Activated naive CD8-positive, alpha-beta T cell treated with anti-CD3 and anti-CD28 coated beads for 36 hours (primary cell): Measurements from ENCODE around the gene TRAF3. TPM values are rescaled to one million over a fixed set of nuclear protein-coding genes. Genes with fewer than 3 reads are reported as not detected.
A peak's percentile ranks its signal among the peaks of the same experiment; 100 is the strongest.

Experiments
- DNase-seq: peaks from one replicate; pipeline ENCODE4 v3.0.0; 2021
- H3K27ac Mint-ChIP-seq: one replicate; pipeline ENCODE4 v1.8.0; 2022; ENCODE audit warnings: mild to moderate bottlenecking, moderate library complexity, mixed read lengths
- H3K27me3 Mint-ChIP-seq: one replicate; pipeline ENCODE4 v1.8.0; 2022; ENCODE audit warnings: mild to moderate bottlenecking, mixed read lengths
- H3K36me3 Mint-ChIP-seq: one replicate; pipeline ENCODE4 v1.8.0; 2021; ENCODE audit warnings: mild to moderate bottlenecking, mixed read lengths
- H3K4me1 Mint-ChIP-seq: one replicate; pipeline ENCODE4 v1.8.0; 2021; ENCODE audit warnings: mixed read lengths
- H3K4me3 Mint-ChIP-seq: one replicate; pipeline ENCODE4 v1.8.0; 2022; ENCODE audit warnings: mild to moderate bottlenecking, moderate library complexity, mixed read lengths
- H3K9me3 Mint-ChIP-seq: one replicate; pipeline ENCODE4 v1.8.0; 2022; ENCODE audit warnings: mixed read lengths
- total RNA-seq, 2 experiments: library from RNA; stranded (reverse); gene quantifications; one replicate each; pipeline ENCODE4 v1.2.3, GENCODE V29; 2021

TRAF3 gene
- total RNA-seq, 2 experiments from 2014 or later, result 39.2 to 39.6 TPM

GRCh38 chr14:102900631-102901571 lies 123.7 kb downstream of the TRAF3 start:
- H3K36me3 Mint-ChIP-seq, result peaks cover 10% of the 10 kb centered on the region
- H3K4me3 Mint-ChIP-seq, result no peak overlapping the region
- peaks cover 19% of the 10 kb centered on the region for H3K4me1 Mint-ChIP-seq
- no peak for DNase-seq
- H3K27ac Mint-ChIP-seq, result peak overlapping the region; percentile 57
- H3K27me3 Mint-ChIP-seq, result no peaks in the 10 kb centered on the region
- no peaks in the 10 kb centered on the region for H3K9me3 Mint-ChIP-seq

- Mint-ChIP-seq H3K36me3 (peaks cover 7% of the 10 kb centered on the region), H3K9me3 (no peaks in the 10 kb centered on the region), H3K4me1 (peaks cover 19% of the 10 kb centered on the region), H3K4me3 (no peak overlapping the region), H3K27ac (peak overlapping the region; percentile 57), H3K27me3 (no peaks in the 10 kb centered on the region)
- DNase-seq, result no peak
Measured at GRCh38 chr14:102901633-102902032, 124.4 kb downstream of the TRAF3 start.

DNA sequence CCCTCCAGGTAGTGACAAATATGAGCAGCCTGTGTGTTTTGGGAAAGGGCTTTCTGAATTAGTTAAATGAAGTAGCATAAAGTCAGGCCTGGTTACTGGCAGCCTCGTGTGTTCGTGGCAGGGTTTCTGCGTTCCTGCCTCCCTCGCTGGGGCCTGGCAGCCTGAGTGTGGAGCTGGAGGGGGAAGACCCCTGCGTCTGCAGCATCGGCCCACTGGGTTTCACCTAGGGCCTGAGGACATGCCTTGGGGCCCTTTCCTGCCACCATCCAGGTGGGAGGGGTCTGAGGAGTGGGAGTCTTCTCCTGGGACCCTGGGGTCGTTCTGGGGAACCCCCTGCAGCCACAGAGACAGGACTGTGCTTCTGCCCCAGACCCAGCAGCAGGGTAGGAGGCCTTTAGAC lies 124.8 kb downstream of the TRAF3 start:
- no peak for DNase-seq
- H3K4me1 Mint-ChIP-seq, result peaks cover 19% of the 10 kb centered on the region
- H3K27ac Mint-ChIP-seq, result peak overlapping the region; percentile 3
- H3K36me3 Mint-ChIP-seq, result peaks cover 7% of the 10 kb centered on the region
- no peaks in the 10 kb centered on the region for H3K9me3 Mint-ChIP-seq
- no peak overlapping the region for H3K4me3 Mint-ChIP-seq
- no peaks in the 10 kb centered on the region for H3K27me3 Mint-ChIP-seq

DNA sequence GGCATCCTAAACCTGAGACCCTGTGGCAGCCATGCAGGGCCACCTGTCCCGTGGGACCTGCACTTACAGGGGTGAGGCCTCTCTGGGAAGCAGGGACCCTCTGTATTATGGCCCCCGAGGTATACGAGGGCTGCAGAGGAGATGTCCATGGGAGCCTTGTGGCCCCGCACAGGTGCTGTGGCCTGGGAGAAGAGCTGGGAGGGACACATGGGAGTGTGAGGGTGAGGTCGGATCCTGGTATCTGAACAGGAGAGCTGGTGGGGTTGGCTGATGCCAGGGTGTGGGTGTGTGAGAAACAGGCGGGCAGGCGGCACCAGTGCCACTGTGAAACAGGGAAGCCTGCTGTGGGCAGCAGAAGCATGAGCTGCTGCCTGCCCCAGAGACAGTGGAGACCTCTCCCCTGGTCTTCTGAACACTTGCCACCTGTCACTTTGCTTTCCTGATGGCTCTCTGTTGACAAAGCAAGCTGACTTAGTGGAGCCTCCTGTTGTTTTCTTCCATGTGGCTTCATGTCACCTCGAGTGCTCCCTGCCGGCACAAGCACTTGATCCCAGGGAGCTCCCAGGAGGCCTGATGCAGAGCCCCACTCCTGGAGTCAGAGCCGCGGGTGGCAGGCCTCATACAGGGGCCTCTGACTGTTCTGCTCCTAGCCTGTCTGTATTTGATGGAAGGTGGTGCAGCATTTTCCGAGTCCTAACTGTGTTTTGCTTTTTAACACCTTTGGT lies 125.4 kb downstream of the TRAF3 start:
- H3K27me3 Mint-ChIP-seq, result no peaks in the 10 kb centered on the region
- H3K9me3 Mint-ChIP-seq, result no peaks in the 10 kb centered on the region
- H3K27ac Mint-ChIP-seq, result peak overlapping the region; percentile 3
- peaks cover 19% of the 10 kb centered on the region for H3K4me1 Mint-ChIP-seq
- no peak for DNase-seq
- H3K4me3 Mint-ChIP-seq, result no peak overlapping the region
- peaks cover 8% of the 10 kb centered on the region for H3K36me3 Mint-ChIP-seq

- peaks cover 7% of the 10 kb centered on the region for H3K36me3 Mint-ChIP-seq
Measured at GRCh38 chr14:102903248-102903888, 126.1 kb downstream of the TRAF3 start.

GRCh38 chr14:102903889-102904512 lies 126.8 kb downstream of the TRAF3 start:
- H3K4me1 Mint-ChIP-seq, result peaks cover 17% of the 10 kb centered on the region
- no peak overlapping the region for H3K27ac Mint-ChIP-seq
- H3K36me3 Mint-ChIP-seq, result peaks cover 7% of the 10 kb centered on the region
- no peaks in the 10 kb centered on the region for H3K27me3 Mint-ChIP-seq
- no peaks in the 10 kb centered on the region for H3K9me3 Mint-ChIP-seq
- DNase-seq, result no peak
- no peak overlapping the region for H3K4me3 Mint-ChIP-seq

More at GRCh38 chr14:102903248-102903888, 126.1 kb downstream of the TRAF3 start:
- no peak for DNase-seq
- peaks cover 19% of the 10 kb centered on the region for H3K4me1 Mint-ChIP-seq
- H3K27ac Mint-ChIP-seq, result peak overlapping the region; percentile 25
- no peak overlapping the region for H3K4me3 Mint-ChIP-seq
- H3K27me3 Mint-ChIP-seq, result no peaks in the 10 kb centered on the region
- no peaks in the 10 kb centered on the region for H3K9me3 Mint-ChIP-seq

- Mint-ChIP-seq H3K4me1 (peaks cover 12% of the 10 kb centered on the region), H3K36me3 (peaks cover 7% of the 10 kb centered on the region), H3K9me3 (no peaks in the 10 kb centered on the region), H3K4me3 (no peak overlapping the region), H3K27me3 (no peaks in the 10 kb centered on the region), H3K27ac (no peak overlapping the region)
- DNase-seq, result no peak
Measured at GRCh38 chr14:102905116-102906108, 128.2 kb downstream of the TRAF3 start.

DNA sequence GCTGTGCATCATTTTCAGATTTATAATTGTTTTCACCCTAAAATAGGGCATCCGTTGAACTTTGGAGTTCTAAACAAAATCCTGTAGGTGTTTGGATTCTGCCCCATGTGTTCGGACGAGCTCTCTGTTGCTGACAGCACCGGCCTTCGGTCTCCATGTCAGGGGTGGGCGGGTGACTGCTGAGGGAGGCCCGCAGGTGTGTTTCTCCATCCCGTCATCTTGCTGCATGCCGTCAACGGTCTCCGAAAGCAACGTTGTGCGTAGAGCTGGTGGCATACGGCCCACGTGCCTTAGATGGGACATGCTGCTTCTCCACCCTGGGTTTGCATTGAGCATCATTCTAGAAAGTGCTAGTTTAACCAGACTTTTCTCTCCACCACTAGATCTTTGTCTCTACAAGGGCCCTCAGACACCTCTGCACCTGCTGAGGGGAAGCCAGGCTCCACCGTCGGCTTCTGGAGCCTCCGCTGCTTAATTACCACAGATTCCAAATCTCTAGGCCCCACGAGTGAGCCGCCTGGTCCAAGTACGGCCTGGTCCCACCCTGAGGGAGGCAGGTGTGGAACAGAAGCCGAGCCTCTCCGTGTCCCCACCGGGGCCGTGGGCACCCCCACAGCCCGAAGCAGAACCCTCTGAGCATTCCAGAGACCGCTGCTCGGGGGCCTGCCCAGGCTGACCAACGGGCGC lies 129.5 kb downstream of the TRAF3 start:
- peaks cover 5% of the 10 kb centered on the region for H3K36me3 Mint-ChIP-seq
- H3K4me1 Mint-ChIP-seq, result no peaks in the 10 kb centered on the region
- no peak overlapping the region for H3K4me3 Mint-ChIP-seq
- no peak for DNase-seq
- H3K27ac Mint-ChIP-seq, result no peak overlapping the region
- no peaks in the 10 kb centered on the region for H3K9me3 Mint-ChIP-seq
- H3K27me3 Mint-ChIP-seq, result no peaks in the 10 kb centered on the region

- no peak overlapping the region for H3K27ac Mint-ChIP-seq
- no peaks in the 10 kb centered on the region for H3K27me3 Mint-ChIP-seq
- no peaks in the 10 kb centered on the region for H3K4me1 Mint-ChIP-seq
- H3K9me3 Mint-ChIP-seq, result no peaks in the 10 kb centered on the region
- no peak overlapping the region for H3K4me3 Mint-ChIP-seq
- H3K36me3 Mint-ChIP-seq, result peaks cover 5% of the 10 kb centered on the region
- no peak for DNase-seq
Measured at GRCh38 chr14:102907303-102907844, 130.1 kb downstream of the TRAF3 start.

DNA sequence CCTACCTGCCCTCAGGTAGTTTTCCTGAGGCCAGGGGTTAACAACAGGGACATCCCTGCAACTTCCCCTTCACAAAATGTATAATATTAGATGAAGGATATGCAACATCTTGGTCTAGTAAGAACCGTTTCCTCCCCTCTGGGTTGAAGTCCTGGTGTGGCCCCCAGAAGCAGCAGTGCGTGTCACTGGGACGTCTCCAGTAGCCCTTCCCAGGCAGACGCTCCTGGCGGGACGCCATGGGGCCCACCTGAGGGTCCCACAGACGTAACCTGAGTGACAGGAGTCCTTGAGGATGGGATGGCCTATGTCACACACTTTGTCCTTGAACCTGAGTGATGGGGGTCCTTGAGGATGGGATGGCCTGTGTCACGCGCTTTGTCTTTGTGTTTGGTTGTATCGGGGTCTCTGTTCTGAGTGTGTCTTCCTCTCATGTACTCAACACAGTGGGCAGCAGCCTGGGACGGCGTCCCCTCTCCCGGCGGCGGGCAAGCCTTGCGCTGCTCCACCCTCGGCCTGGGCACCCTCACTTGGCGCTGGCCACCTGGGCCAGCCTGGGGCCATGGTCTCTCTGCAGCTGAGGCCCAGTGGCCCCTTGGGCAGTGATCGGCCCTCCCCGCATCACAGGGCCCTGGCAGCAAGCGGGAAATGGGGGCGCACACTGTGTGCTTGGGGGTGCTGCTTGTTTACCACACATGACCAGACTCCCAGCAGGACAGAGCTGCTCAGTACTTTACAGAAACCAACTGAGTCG lies 130.9 kb downstream of the TRAF3 start:
- Mint-ChIP-seq H3K27ac (no peak overlapping the region), H3K27me3 (no peaks in the 10 kb centered on the region), H3K4me1 (no peaks in the 10 kb centered on the region), H3K36me3 (peaks cover 3% of the 10 kb centered on the region), H3K9me3 (no peaks in the 10 kb centered on the region), H3K4me3 (no peak overlapping the region)
- no peak for DNase-seq

DNA sequence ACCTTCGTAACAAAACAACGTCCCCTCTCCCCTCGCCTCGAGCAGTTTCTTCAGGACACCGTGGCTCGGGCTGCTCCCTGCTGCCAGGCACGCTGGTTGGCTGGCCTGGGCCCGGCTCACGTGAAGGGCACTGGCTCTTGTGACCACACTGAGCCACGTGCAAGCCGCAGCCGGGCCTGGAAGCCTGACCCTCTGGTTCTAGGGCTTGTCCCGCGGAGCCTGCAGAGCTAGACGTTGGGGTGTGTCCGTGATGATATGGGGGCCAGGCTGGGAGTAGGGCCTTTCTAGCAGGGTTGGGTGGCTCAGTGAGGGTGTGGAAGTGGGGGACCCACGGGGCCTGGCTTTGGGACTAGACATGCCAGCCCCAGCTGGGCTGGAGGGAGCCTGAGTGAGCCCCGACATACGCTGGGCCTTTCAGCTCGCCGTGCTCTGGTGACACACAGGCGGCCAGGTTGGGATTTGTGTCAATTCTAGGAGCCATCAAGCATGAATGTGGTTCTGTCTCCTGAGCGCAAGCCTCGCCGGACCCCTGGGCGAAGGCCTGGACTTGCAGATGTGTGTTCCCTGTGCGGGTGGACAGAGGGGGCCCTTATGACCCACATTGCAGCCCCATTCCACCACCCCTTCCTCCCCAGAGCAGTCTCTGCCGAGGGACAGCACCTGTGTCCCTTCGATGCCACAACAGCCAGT lies 131.7 kb downstream of the TRAF3 start:
- Mint-ChIP-seq H3K4me1 (no peaks in the 10 kb centered on the region), H3K36me3 (peaks cover 2% of the 10 kb centered on the region), H3K27me3 (no peaks in the 10 kb centered on the region), H3K9me3 (no peaks in the 10 kb centered on the region), H3K4me3 (no peak overlapping the region), H3K27ac (no peak overlapping the region)
- DNase-seq, result no peak

DNA sequence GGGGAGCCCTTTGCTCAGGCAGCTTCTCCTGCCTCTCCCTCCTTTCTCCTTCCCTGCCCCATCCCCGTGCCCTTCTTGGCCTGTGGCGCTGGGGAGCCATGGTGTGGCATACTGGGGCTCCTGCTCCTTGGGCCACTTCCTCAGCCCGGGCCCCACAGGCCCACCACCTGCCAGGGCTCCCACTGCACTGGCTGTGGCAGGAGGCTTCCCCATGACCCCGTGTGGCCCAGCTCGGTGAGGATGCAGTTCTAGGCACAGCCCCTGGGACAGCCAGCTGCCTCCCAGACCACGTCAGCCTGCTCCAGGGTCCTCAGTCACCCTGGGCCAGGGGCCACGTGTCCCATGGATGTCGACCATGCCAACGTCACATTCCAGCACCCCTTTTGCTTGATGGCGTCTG lies 132.2 kb downstream of the TRAF3 start:
- no peaks in the 10 kb centered on the region for H3K4me1 Mint-ChIP-seq
- no peaks in the 10 kb centered on the region for H3K9me3 Mint-ChIP-seq
- no peak for DNase-seq
- no peak overlapping the region for H3K27ac Mint-ChIP-seq
- no peaks in the 10 kb centered on the region for H3K27me3 Mint-ChIP-seq
- H3K4me3 Mint-ChIP-seq, result no peak overlapping the region
- H3K36me3 Mint-ChIP-seq, result peaks cover 2% of the 10 kb centered on the region
